Activated T-cell treated with anti-CD3 and anti-CD28 coated beads for 4 hours (primary cell): ENCODE results near the gene QRFP.

ENCODE experiments used
- DNase-seq: peaks from one replicate; pipeline ENCODE4 v3.0.0-alpha.2; 2020

Gene QRFP

GRCh38 chr9:130904070-130905044 lies 7.7 kb upstream of the QRFP start:
- DNase-seq: no peak

GRCh38 chr9:130903194-130904069 lies 6.8 kb upstream of the QRFP start:
- DNase-seq: no peak

- no peak for DNase-seq
Observed at GRCh38 chr9:130902204-130903185, 5.9 kb upstream of the QRFP start.

- no peak for DNase-seq
Observed at GRCh38 chr9:130901498-130902203, 5.0 kb upstream of the QRFP start.

- no peak for DNase-seq
Observed at GRCh38 chr9:130900701-130901497, 4.3 kb upstream of the QRFP start.

- no peak for DNase-seq
Observed at GRCh38 chr9:130899051-130899748, 2.6 kb upstream of the QRFP start.

GRCh38 chr9:130898552-130898852 lies 1.9 kb upstream of the QRFP start:
- DNase-seq: no peak

- no peak for DNase-seq
Observed at GRCh38 chr9:130897848-130898551, 1.4 kb upstream of the QRFP start.

- no peak for DNase-seq
Observed at GRCh38 chr9:130897105-130897751, 616 bp upstream of the QRFP start.

GRCh38 chr9:130895481-130896232 lies 955 bp downstream of the QRFP start:
- no peak for DNase-seq

GRCh38 chr9:130895038-130895437 lies 1.6 kb downstream of the QRFP start:
- no peak for DNase-seq

- no peak for DNase-seq
Observed at GRCh38 chr9:130894546-130894945, 2.1 kb downstream of the QRFP start.

GRCh38 chr9:130893341-130894101 lies 3.1 kb downstream of the QRFP start:
- no peak for DNase-seq

GRCh38 chr9:130892477-130893304 lies 3.9 kb downstream of the QRFP start:
- no peak for DNase-seq

GRCh38 chr9:130891688-130892476 lies 4.7 kb downstream of the QRFP start:
- no peak for DNase-seq
